PC-3 (cell line): Measurements from ENCODE around the gene MCAT. TPM values are rescaled to one million over a fixed set of nuclear protein-coding genes. Genes with fewer than 3 reads are reported as not detected.

Source experiments
- ATAC-seq: fragments of 200-7000 bp; cut with Tn5 transposase; 2 replicates; pipeline ENCODE4 v1.9.1; 2020; ENCODE audit warnings: mild to moderate bottlenecking, moderate library complexity
- BruUV-seq: library from RNA; stranded (reverse); fragments of 400-500 nt; replicated peaks from 2 replicates; lab custom pipeline; 2021; lab: Mats Ljungman, UMichigan
- CTCF ChIA-PET: fragments of 300-600 bp; sonication (Branson Sonifier 250); formaldehyde crosslinking; loops from one replicate; lab custom pipeline; 2022; ENCODE audit warnings: antibody characterized with exemption; lab: Charles Lee
- POLR2A ChIA-PET: fragments of 300-600 bp; sonication (Branson Sonifier 250); formaldehyde crosslinking; loops from one replicate; lab custom pipeline; 2022; ENCODE audit warnings: antibody characterized with exemption; ENCODE audit not compliant: unreplicated experiment; lab: Charles Lee
- DNase-seq: peaks from one replicate; pipeline ENCODE4 v3.0.0-alpha.2; 2015
- H2AFZ ChIP-seq: fragments of 300-600 bp; sonication (generic); 2 replicates; pipeline ENCODE4 v1.6.0; 2016; ENCODE audit warnings: antibody characterized with exemption, low read length
- H3F3A ChIP-seq: fragments of 300-600 bp; sonication (generic); one replicate; pipeline ENCODE4 v1.6.0; 2017; ENCODE audit warnings: antibody characterized with exemption, low read length, control low read depth, mild to moderate bottlenecking; ENCODE audit not compliant: unreplicated experiment
- H3K27ac ChIP-seq: fragments of 300-600 bp; sonication (generic); 2 replicates; pipeline ENCODE4 v1.5.1; 2016; ENCODE audit warnings: mild to moderate bottlenecking, low read length
- H3K27me3 ChIP-seq: fragments of 300-600 bp; sonication (generic); 2 replicates; pipeline ENCODE4 v1.6.1; 2016; ENCODE audit warnings: low read length, mixed read lengths
- H3K36me3 ChIP-seq: fragments of 300-600 bp; sonication (generic); 2 replicates; pipeline ENCODE4 v1.6.1; 2016; ENCODE audit warnings: low read depth, mixed run types, low read length, mixed read lengths
- H3K4me1 ChIP-seq: fragments of 300-600 bp; sonication (generic); 2 replicates; pipeline ENCODE4 v1.5.1; 2016; ENCODE audit warnings: low read length; ENCODE audit not compliant: insufficient read depth
- H3K4me2 ChIP-seq: fragments of 300-600 bp; sonication (generic); 2 replicates; pipeline ENCODE4 v1.6.0; 2016; ENCODE audit warnings: low read length
- H3K4me3 ChIP-seq: fragments of 300-600 bp; sonication (generic); 2 replicates; pipeline ENCODE4 v1.5.1; 2016; ENCODE audit warnings: mild to moderate bottlenecking, low read length, mixed read lengths
- H3K79me2 ChIP-seq: fragments of 300-600 bp; sonication (generic); 2 replicates; pipeline ENCODE4 v1.6.1; 2017; ENCODE audit warnings: low read length, mixed read lengths
- H3K9ac ChIP-seq: fragments of 300-600 bp; sonication (generic); 2 replicates; pipeline ENCODE4 v1.6.0; 2016; ENCODE audit warnings: mild to moderate bottlenecking, low read length
- H3K9me2 ChIP-seq: fragments of 300-600 bp; sonication (generic); replicated peaks from 2 replicates; pipeline ENCODE4 v1.6.1; 2016; ENCODE audit warnings: mixed run types, low read length, mixed read lengths
- H3K9me3 ChIP-seq: fragments of 300-600 bp; sonication (generic); 2 replicates; pipeline ENCODE4 v1.6.1; 2016; ENCODE audit warnings: low read length, mixed read lengths
- H4K20me1 ChIP-seq: fragments of 300-600 bp; sonication (generic); 2 replicates; pipeline ENCODE4 v1.6.1; 2016; ENCODE audit warnings: low read length, mixed read lengths
- CTCF ChIP-seq: fragments of 300-600 bp; sonication (generic); conservative IDR thresholded peaks from 2 replicates; pipeline ENCODE4 v1.5.1; 2017; ENCODE audit warnings: antibody characterized with exemption, low read depth, mild to moderate bottlenecking, low read length
- EZH2 ChIP-seq: fragments of 300-600 bp; sonication (generic); IDR thresholded peaks from one replicate; pipeline ENCODE4 v1.6.1; 2017; ENCODE audit warnings: antibody characterized with exemption, mild to moderate bottlenecking, low read length; ENCODE audit not compliant: unreplicated experiment
- EZH2phosphoT487 ChIP-seq: fragments of 300-600 bp; sonication (generic); IDR thresholded peaks from 2 replicates; pipeline ENCODE4 v1.6.1; 2018; ENCODE audit warnings: mild to moderate bottlenecking, antibody characterized with exemption, low read length, borderline replicate concordance
- intact Hi-C: fragments of 100-400 bp; cut with micrococcal nuclease; formaldehyde crosslinking; loops from 2 replicates; pipeline ENCODE4 v1.9.0; 2023
- total RNA-seq: library from RNA; depleted of rRNA; stranded (reverse); fragments of >200 nt; gene quantifications from 2 replicates; pipeline ENCODE4 v1.2.3, GENCODE V29; 2014

Gene MCAT
- total RNA-seq, 1 experiment from 2014 or later: 29.2 TPM

- Histone ChIP-seq H3K4me2 (no peak overlapping the region), H3K4me3 (no peak overlapping the region), H4K20me1 (peaks cover 10% of the 10 kb centered on the region; the same call in 1 of the 2 replicates), H3K9ac (no peak overlapping the region), H2AFZ (no peak overlapping the region), H3K27ac (no peak overlapping the region), H3K79me2 (peaks cover 35% of the 10 kb centered on the region), H3K27me3 (no peaks in the 10 kb centered on the region), H3K9me3 (no peaks in the 10 kb centered on the region), H3K9me2 (no peaks in the 10 kb centered on the region), H3F3A (no peaks in the 10 kb centered on the region), H3K36me3 (no peaks in the 10 kb centered on the region; the same call in 1 of the 2 replicates), H3K4me1 (0 out of 2 replicates have a peak, but pooled peaks cover 5% of the 10 kb centered on the region)
- ATAC-seq: no peak
- no TSS peak for BruUV-seq
- intact Hi-C loops: no loop called here
- no peak for TF ChIP-seq EZH2
- no peak for TF ChIP-seq EZH2phosphoT487
- peak; percentile 33; the same call in 1 of the 2 replicates for TF ChIP-seq CTCF
- CTCF ChIA-PET: no interaction called here
- POLR2A ChIA-PET: no interaction called here
- no peak for DNase-seq
Measured at GRCh38 chr22:43159484-43160178, 16.4 kb upstream of the MCAT start.

GRCh38 chr22:43158778-43159483, 15.7 kb upstream of the MCAT start:
- Histone ChIP-seq H3K79me2 (peaks cover 42% of the 10 kb centered on the region), H3K9me2 (no peaks in the 10 kb centered on the region), H3K27me3 (no peaks in the 10 kb centered on the region), H3K27ac (no peak overlapping the region), H3K9ac (no peak overlapping the region), H2AFZ (no peak overlapping the region), H3K4me3 (no peak overlapping the region), H3K4me2 (no peak overlapping the region), H3K36me3 (no peaks in the 10 kb centered on the region; the same call in 1 of the 2 replicates), H3F3A (no peaks in the 10 kb centered on the region), H3K9me3 (no peaks in the 10 kb centered on the region), H3K4me1 (peaks cover 7% of the 10 kb centered on the region; the same call in 1 of the 2 replicates), H4K20me1 (peaks cover 10% of the 10 kb centered on the region; the same call in 1 of the 2 replicates)
- ChIA-PET POLR2A (no interaction called here), CTCF (no interaction called here)
- DNase-seq (no peak), ATAC-seq (no peak)
- intact Hi-C loops: no loop called here
- BruUV-seq: no TSS peak
- no peak for TF ChIP-seq EZH2phosphoT487
- TF ChIP-seq EZH2: no peak
- no peak for TF ChIP-seq CTCF
